MCF 10A (cell line): ENCODE measurements around the gene MAN2B2. TPM values are rescaled to one million over a fixed set of nuclear protein-coding genes. Genes with fewer than 3 reads are reported as not detected.

Experiments
- BruUV-seq: library from RNA; stranded (reverse); fragments of 400-500 nt; replicated peaks from 2 replicates; lab custom pipeline; 2021; lab: Mats Ljungman, UMichigan
- CTCF ChIA-PET: fragments of 300-600 bp; sonication (Branson Sonifier 250); formaldehyde crosslinking; extraction: SDS; loops from one replicate; lab custom pipeline; 2021; ENCODE audit warnings: antibody characterized with exemption, inconsistent platforms; lab: Yijun Ruan, JAX
- POLR2A ChIA-PET: fragments of 300-600, 350-650 bp; sonication (Branson Sonifier 250); formaldehyde crosslinking; extraction: SDS; loops from one replicate; lab custom pipeline; 2020; ENCODE audit warnings: antibody characterized with exemption, inconsistent platforms; lab: Yijun Ruan, JAX
- DNase-seq: peaks from one replicate; pipeline ENCODE4 v3.0.0-alpha.2; 2018; ENCODE audit not compliant: unreplicated experiment
- H3K27ac Mint-ChIP-seq: one replicate; pipeline ENCODE4 v1.8.0; 2022; ENCODE audit warnings: mild to moderate bottlenecking, low read depth, mixed read lengths; ENCODE audit not compliant: unreplicated experiment
- H3K27me3 Mint-ChIP-seq: one replicate; pipeline ENCODE4 v1.8.0; 2022; ENCODE audit warnings: mixed read lengths; ENCODE audit not compliant: insufficient read depth, unreplicated experiment
- H3K36me3 Mint-ChIP-seq: one replicate; pipeline ENCODE4 v1.8.0; 2022; ENCODE audit warnings: mild to moderate bottlenecking, moderate library complexity, mixed read lengths; ENCODE audit not compliant: insufficient read depth, unreplicated experiment
- H3K4me1 Mint-ChIP-seq: one replicate; pipeline ENCODE4 v1.8.0; 2022; ENCODE audit warnings: mixed read lengths; ENCODE audit not compliant: insufficient read depth, unreplicated experiment
- H3K4me3 Mint-ChIP-seq: one replicate; pipeline ENCODE4 v1.8.0; 2022; ENCODE audit warnings: mild to moderate bottlenecking, moderate library complexity, mixed read lengths; ENCODE audit not compliant: unreplicated experiment
- H3K9me3 Mint-ChIP-seq: one replicate; pipeline ENCODE4 v1.8.0; 2022; ENCODE audit warnings: mixed read lengths; ENCODE audit not compliant: unreplicated experiment
- CTCF ChIP-seq: fragments of 200-600 bp; IDR thresholded peaks from one replicate; pipeline ENCODE4 v1.8.0; 2022; ENCODE audit warnings: antibody characterized with exemption, mild to moderate bottlenecking; ENCODE audit not compliant: unreplicated experiment
- intact Hi-C: fragments of 100-400 bp; cut with micrococcal nuclease; formaldehyde crosslinking; loops from 2 replicates; pipeline ENCODE4 v1.14.1; 2022
- total RNA-seq: library from RNA; stranded (reverse); gene quantifications from 2 replicates; pipeline ENCODE4 v1.2.3, GENCODE V29; 2022

Gene MAN2B2
- total RNA-seq, 1 experiment from 2014 or later: 12.5 TPM

GRCh38 chr4:6640292-6641163, 65.5 kb downstream of the MAN2B2 start, which contains the start of gene MRFAP1:
TSS of gene MRFAP1 (plus strand) at chr4:6640685. CDS start at chr4:6640863, 178 bp downstream.
- H3K4me3 Mint-ChIP-seq: peak within 1 kb of the TSS; percentile 99
- H3K27ac Mint-ChIP-seq: peak within 1 kb of the TSS; percentile 95
- CTCF ChIA-PET: interaction anchor here (0.5 to 1.6 kb wide), 6 partner anchors 19 to 1162 kb away, joined by 3 to 7 read pairs (median 4); a partner anchor contains a TSS
- no peaks in the 10 kb centered on the region for H3K27me3 Mint-ChIP-seq
- BruUV-seq: TSS peak; percentile 52
- no peaks in the 10 kb centered on the region for H3K9me3 Mint-ChIP-seq
- DNase-seq: peak; percentile 95
- no peak for TF ChIP-seq CTCF
- peaks cover 49% of the 10 kb centered on the region for H3K36me3 Mint-ChIP-seq
- intact Hi-C loops: no loop called here
- POLR2A ChIA-PET: interaction anchor here (0.5 to 7.7 kb wide), 23 partner anchors 9 to 1298 kb away, joined by 3 to 100 read pairs (median 4); partner anchors contain the start of genes BLOC1S4, MAN2B2, MRFAP1L1 and WFS1
- peaks cover 24% of the 10 kb centered on the region for H3K4me1 Mint-ChIP-seq

GRCh38 chr4:6641164-6641970, 66.4 kb downstream of the MAN2B2 start:
- BruUV-seq: no TSS peak
- peak; percentile 40 for DNase-seq
- Mint-ChIP-seq H3K36me3 (peaks cover 49% of the 10 kb centered on the region), H3K27me3 (no peaks in the 10 kb centered on the region), H3K4me1 (peaks cover 24% of the 10 kb centered on the region), H3K27ac (peak overlapping the region; percentile 95), H3K4me3 (peak overlapping the region; percentile 99), H3K9me3 (no peaks in the 10 kb centered on the region)
- ChIA-PET POLR2A (interaction anchor here (0.6 to 7.7 kb wide), 25 partner anchors 8 to 1800 kb away, joined by 3 to 100 read pairs (median 4); partner anchors contain the start of genes BLOC1S4, MAN2B2, MRFAP1L1 and WFS1), CTCF (interaction anchor here (0.5 to 1.6 kb wide), 6 partner anchors 8 to 297 kb away, joined by 3 to 7 read pairs (median 4); a partner anchor contains a TSS)
- intact Hi-C loops: no loop called here
- no peak for TF ChIP-seq CTCF

GRCh38 chr4:6641971-6642320, 67.0 kb downstream of the MAN2B2 start:
- POLR2A ChIA-PET: interaction anchor here (0.6 to 7.7 kb wide), 17 partner anchors 9 to 1800 kb away, joined by 3 to 100 read pairs (median 4); partner anchors contain the start of genes BLOC1S4, MAN2B2 and MRFAP1L1
- H3K27me3 Mint-ChIP-seq: no peaks in the 10 kb centered on the region
- BruUV-seq: no TSS peak
- H3K27ac Mint-ChIP-seq: peak overlapping the region; percentile 95
- H3K4me3 Mint-ChIP-seq: peak overlapping the region; percentile 99
- CTCF ChIA-PET: interaction anchor here (0.7 to 1.6 kb wide), 5 partner anchors 9 to 297 kb away, joined by 3 to 4 read pairs (median 3); no protein-coding TSS in a partner anchor
- TF ChIP-seq CTCF: no peak
- no peaks in the 10 kb centered on the region for H3K9me3 Mint-ChIP-seq
- peaks cover 49% of the 10 kb centered on the region for H3K36me3 Mint-ChIP-seq
- intact Hi-C loops: no loop called here
- DNase-seq: peak; percentile 4
- peaks cover 24% of the 10 kb centered on the region for H3K4me1 Mint-ChIP-seq
